ENCODE results near the gene SPATA24. TPM values are rescaled to one million over a fixed set of nuclear protein-coding genes. Genes with fewer than 3 reads are reported as not detected.

The SPATA24 gene, protein sequence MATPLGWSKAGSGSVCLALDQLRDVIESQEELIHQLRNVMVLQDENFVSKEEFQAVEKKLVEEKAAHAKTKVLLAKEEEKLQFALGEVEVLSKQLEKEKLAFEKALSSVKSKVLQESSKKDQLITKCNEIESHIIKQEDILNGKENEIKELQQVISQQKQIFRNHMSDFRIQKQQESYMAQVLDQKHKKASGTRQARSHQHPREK
- total RNA-seq, result 10 to 100 TPM in 1 of 2 donors, 1 to 10 TPM in 1; 9.5 to 29.7 TPM

DNA sequence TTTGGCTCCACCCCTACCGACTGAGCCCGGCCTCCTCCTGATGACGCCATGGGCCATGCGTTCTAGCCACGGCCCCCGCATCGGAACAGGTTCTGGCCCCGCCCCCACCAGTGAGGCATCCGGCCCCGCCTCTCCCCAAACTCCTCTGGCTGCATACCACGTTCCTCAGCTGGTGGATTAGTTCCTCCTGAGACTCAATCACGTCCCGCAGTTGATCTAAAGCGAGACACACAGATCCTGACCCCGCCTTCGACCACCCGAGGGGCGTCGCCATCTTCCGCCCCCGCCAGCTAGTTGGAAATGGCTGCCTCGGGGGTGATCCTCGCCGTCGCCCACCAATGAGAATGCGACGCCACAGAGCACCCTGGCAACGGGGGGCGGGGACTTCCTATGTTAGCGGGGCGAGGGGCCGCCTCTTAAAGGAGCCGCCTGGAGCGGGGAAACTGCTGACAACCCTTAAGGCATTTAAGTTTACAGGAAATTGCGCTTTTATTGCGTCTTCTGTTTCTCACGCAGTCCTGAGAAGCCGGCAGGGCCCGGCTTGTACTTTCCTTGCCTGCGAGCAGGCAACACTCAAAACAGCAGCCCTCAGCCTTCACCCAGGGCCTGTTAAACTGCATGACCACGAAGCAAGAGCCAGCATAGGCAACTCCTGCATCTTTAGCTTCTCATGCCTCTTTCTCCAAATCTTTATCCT is at the start of gene SPATA24:
Gene SPATA24 (minus strand): TSS at position 303 of the 697 bp plus-strand sequence. CDS start 29 bp downstream, at position 274.
- H3K27me3 ChIP-seq, result no peaks in the 10 kb centered on the region
- peak within 1 kb of the TSS; percentile 39 to 57 for H3K4me3 ChIP-seq
- TF ChIP-seq, protein P1, sequence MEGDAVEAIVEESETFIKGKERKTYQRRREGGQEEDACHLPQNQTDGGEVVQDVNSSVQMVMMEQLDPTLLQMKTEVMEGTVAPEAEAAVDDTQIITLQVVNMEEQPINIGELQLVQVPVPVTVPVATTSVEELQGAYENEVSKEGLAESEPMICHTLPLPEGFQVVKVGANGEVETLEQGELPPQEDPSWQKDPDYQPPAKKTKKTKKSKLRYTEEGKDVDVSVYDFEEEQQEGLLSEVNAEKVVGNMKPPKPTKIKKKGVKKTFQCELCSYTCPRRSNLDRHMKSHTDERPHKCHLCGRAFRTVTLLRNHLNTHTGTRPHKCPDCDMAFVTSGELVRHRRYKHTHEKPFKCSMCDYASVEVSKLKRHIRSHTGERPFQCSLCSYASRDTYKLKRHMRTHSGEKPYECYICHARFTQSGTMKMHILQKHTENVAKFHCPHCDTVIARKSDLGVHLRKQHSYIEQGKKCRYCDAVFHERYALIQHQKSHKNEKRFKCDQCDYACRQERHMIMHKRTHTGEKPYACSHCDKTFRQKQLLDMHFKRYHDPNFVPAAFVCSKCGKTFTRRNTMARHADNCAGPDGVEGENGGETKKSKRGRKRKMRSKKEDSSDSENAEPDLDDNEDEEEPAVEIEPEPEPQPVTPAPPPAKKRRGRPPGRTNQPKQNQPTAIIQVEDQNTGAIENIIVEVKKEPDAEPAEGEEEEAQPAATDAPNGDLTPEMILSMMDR (IDR thresholded peaks at IDR 0.05), result no peak
- peaks cover 4 to 21% of the 10 kb centered on the region in 2 donors for H3K4me1 ChIP-seq
- H3K9me3 ChIP-seq, result no peaks in the 10 kb centered on the region
- no peaks in the 10 kb centered on the region for H3K36me3 ChIP-seq
- DNase-seq (ENCODE audit: low spot score), result peak; percentile 99
- peak within 1 kb of the TSS; percentile 90 to 93 for H3K27ac ChIP-seq

DNA sequence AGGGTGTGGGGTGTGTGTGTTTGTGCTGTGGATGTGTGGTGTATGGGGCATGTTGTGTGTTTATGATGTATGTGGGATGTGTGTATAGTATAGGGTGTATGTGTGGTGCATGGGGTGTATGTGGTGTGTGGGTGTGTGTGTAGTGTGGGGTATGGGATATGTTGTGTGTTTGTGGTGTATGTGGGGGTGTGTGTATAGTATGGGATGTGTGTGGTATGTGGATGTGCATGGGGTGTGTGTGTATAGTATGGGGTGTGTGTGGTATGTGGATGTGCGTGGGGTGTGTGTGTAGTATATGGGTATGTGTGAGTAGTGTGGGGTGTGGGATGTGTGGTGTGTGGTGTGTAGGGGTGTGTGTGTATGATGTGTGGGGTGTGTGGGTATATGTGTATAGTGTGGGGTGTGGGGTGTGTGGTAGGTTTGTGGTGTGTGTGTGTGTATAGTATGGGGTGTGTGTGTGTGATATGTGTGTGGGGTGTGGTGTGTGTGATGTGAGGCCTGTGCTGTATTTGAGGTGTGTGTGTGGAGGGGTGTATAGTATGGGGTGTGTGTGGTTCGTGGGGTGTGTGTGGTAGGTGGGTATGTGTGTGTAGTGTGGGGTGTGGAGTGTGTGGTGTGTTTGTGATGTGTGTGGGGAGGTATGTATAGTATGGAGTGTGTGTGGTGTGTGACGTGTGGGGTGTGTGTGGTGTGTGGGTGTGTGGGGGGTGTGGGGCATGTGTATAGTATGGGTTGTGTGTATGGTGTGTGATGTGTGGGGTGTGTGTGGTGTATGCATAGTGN is 48.2 kb upstream of the SPATA24 start:
- no peaks in the 10 kb centered on the region for H3K9me3 ChIP-seq
- H3K4me1 ChIP-seq, result peaks cover 0 to 6% of the 10 kb centered on the region in 2 donors
- H3K27ac ChIP-seq, result no peak overlapping the region
- H3K4me3 ChIP-seq, result no peak overlapping the region
- no peak for DNase-seq (ENCODE audit: low spot score)
- TF ChIP-seq, protein P1 (IDR thresholded peaks at IDR 0.05), result no peak
- H3K27me3 ChIP-seq, result no peaks in the 10 kb centered on the region
- H3K36me3 ChIP-seq, result peaks cover 6% of the 10 kb centered on the region

DNA sequence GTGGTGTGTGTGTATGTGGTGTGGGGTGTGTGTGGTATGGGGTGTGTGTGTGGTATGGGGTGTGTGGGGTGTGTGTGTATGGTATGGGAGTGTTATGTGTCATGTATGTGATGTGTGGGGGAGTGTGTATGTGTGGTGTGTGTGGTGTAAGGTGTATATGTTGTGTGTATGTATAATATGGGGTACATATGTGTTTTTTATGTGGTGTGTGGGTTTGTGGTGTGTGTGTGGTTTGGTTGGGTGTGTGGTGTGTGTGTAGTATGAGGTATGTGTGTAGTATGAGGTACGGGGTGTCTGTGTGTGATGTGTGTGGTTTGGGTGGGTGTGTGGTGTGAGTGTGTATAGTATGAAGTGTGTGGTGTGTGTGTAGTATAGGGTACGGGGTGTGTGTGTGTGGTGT is 47.3 kb upstream of the SPATA24 start:
- no peak overlapping the region for H3K4me3 ChIP-seq
- H3K4me1 ChIP-seq, result peaks cover 0 to 12% of the 10 kb centered on the region in 2 donors
- no peak overlapping the region for H3K27ac ChIP-seq
- no peaks in the 10 kb centered on the region for H3K27me3 ChIP-seq
- H3K9me3 ChIP-seq, result no peaks in the 10 kb centered on the region
- TF ChIP-seq, protein P1 (IDR thresholded peaks at IDR 0.05), result no peak
- peaks cover 6% of the 10 kb centered on the region for H3K36me3 ChIP-seq
- no peak for DNase-seq (ENCODE audit: low spot score)

DNA sequence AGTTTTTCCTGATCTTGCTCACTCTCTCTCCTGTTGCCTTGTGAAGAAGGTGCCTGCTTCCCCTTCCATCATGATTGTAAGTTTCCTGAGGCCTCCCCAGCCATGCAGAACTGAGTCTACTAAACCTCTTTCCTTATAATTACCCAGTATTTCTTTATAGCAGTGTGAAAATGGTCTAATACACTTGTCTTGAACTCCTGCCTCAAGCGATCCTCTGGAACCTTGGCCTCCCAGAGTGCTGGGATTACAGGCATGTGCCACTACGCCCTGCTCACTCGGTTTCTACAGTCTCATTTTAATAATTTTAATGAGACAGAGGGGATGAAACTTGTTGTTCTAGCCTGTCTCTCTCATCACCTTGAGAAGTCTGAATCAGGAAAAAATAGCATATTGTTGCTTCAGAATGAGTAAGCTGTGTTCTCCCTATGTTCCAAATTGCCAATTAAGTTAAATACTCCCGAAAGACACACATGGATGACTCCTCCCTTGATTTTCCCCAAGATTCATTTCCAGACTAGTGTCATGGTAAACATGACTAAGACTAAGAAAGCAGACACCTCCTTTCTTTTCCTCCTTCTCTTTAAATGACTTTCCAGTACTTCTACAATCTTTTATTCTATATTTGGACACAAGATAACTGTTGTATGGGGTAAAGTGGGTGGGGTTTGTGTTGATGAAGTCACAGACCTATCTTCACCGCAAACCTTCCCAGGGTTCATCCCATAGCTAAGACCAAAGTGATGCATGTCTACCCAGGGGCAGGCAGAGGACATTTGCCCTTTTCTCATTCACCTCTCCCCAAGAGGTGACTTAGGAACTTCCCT is 43.3 kb upstream of the SPATA24 start:
- Histone ChIP-seq H3K27ac (no peak overlapping the region), H3K36me3 (peaks cover 6% of the 10 kb centered on the region), H3K27me3 (no peaks in the 10 kb centered on the region), H3K4me1 (peaks cover 0 to 12% of the 10 kb centered on the region in 2 donors), H3K4me3 (no peak overlapping the region), H3K9me3 (no peaks in the 10 kb centered on the region)
- TF ChIP-seq, protein P1 (IDR thresholded peaks at IDR 0.05), result no peak
- DNase-seq (ENCODE audit: low spot score), result no peak

Data from right atrium auricular region (tissue), 2 donors.